Esophagus muscularis mucosa (tissue), 3 donors: ENCODE data around the gene ECE2.

Experiments
- EP300 ChIP-seq: sonication (generic); formaldehyde crosslinking; IDR thresholded peaks from one replicate; pipeline ENCODE4 v1.6.1; 2017; ENCODE audit warnings: antibody characterized with exemption
- TF ChIP-seq, protein P1 (sequence below), 3 experiments: fragments of 200-600 bp in 2 of 3; fragments of 450-650 bp in 1 of 3; sonication (generic) in 2 of 3; IDR thresholded peaks; one replicate each; pipeline ENCODE4 v1.5.1; 2017 to 2019; ENCODE audit warnings: antibody characterized with exemption in 3 of 3, mild to moderate bottlenecking in 2 of 3, moderate library complexity in 1 of 3

- no peak for TF ChIP-seq EP300
- TF ChIP-seq, protein P1, sequence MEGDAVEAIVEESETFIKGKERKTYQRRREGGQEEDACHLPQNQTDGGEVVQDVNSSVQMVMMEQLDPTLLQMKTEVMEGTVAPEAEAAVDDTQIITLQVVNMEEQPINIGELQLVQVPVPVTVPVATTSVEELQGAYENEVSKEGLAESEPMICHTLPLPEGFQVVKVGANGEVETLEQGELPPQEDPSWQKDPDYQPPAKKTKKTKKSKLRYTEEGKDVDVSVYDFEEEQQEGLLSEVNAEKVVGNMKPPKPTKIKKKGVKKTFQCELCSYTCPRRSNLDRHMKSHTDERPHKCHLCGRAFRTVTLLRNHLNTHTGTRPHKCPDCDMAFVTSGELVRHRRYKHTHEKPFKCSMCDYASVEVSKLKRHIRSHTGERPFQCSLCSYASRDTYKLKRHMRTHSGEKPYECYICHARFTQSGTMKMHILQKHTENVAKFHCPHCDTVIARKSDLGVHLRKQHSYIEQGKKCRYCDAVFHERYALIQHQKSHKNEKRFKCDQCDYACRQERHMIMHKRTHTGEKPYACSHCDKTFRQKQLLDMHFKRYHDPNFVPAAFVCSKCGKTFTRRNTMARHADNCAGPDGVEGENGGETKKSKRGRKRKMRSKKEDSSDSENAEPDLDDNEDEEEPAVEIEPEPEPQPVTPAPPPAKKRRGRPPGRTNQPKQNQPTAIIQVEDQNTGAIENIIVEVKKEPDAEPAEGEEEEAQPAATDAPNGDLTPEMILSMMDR (IDR thresholded peaks at IDR 0.05) = no peak
Measured at GRCh38 chr3:184339001-184339400, 63.2 kb downstream of the ECE2 start.
